BJ (cell line): Measurements from ENCODE around the gene CBFA2T2. TPM values are rescaled to one million over a fixed set of nuclear protein-coding genes. Genes with fewer than 3 reads are reported as not detected.

Experiments
- polyA plus RNA-seq: library from polyadenylated mRNA; depleted of rRNA; stranded (reverse); fragments of >200 nt; gene quantifications from 2 replicates; pipeline ENCODE4 v1.2.3, GENCODE V29; 2011; rRNA removed

CBFA2T2 gene
- polyA plus RNA-seq, 1 experiment: 7.6 TPM

Other genes starting within 250 kb of the CBFA2T2 start
- not detected in 2 replicates for gene BPIFB1, start 206.9 kb upstream of the CBFA2T2 start, polyA plus RNA-seq
- gene CDK5RAP1, start 88.6 kb upstream of the CBFA2T2 start, polyA plus RNA-seq: 24.7 and 27.0 TPM in 2 replicates
- gene SNTA1, start 46.3 kb upstream of the CBFA2T2 start, polyA plus RNA-seq: 14.4 and 24.7 TPM in 2 replicates
- 0.13 and 0.22 TPM in 2 replicates for gene C20orf144, start 172.2 kb downstream of the CBFA2T2 start, polyA plus RNA-seq
- gene ACTL10, start 176.8 kb downstream of the CBFA2T2 start, polyA plus RNA-seq: 0.44 and 0.67 TPM in 2 replicates
- gene NECAB3, start 184.3 kb downstream of the CBFA2T2 start, polyA plus RNA-seq: 13.4 and 20.2 TPM in 2 replicates
- 5.1 and 7.5 TPM in 2 replicates for gene E2F1, start 196.3 kb downstream of the CBFA2T2 start, polyA plus RNA-seq
- gene PXMP4, start 230.2 kb downstream of the CBFA2T2 start, polyA plus RNA-seq: 7.8 and 11.2 TPM in 2 replicates
- 1.3 and 2.9 TPM in 2 replicates for gene ZNF341, start 241.9 kb downstream of the CBFA2T2 start, polyA plus RNA-seq